Pulmonary artery endothelial cell (primary cell): ENCODE results near the gene IL1RAPL1. TPM values are rescaled to one million over a fixed set of nuclear protein-coding genes. Genes with fewer than 3 reads are reported as not detected.

Source experiments
- DNase-seq: peaks from one replicate; pipeline ENCODE4 v3.0.0-alpha.2; 2011; ENCODE audit warnings: low read depth, low spot score
- total RNA-seq: library from RNA; depleted of rRNA; stranded (reverse); fragments of >200 nt; gene quantifications from 2 replicates; pipeline ENCODE4 v1.2.3, GENCODE V29; 2014

The IL1RAPL1 gene
- total RNA-seq, 1 donor from 2014 or later: 0.92 TPM

DNA sequence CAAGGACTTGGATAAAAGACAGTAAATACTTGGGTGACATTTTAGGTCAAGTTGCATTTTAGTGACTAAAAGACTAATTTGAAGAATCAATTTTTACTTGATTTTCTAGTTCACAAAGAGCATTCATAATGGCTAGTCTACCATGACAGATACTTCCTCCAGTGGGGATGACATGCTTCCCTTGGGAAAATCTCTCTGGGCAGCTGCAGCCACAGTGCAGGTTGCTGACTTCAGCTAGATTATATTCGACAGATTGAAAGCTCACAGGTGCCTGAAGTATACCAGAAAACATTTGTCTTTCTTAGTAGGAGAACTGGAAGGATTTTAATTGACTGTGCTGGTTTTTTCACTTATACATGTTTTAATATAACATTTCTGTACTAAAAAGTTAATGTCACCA lies 1418.6 kb downstream of the IL1RAPL1 start:
- DNase-seq: no peak
